Muscle layer of duodenum (tissue), 2 donors: ENCODE measurements around the gene BSND.
"Not testable (repeated sequence)": the region's sequence is repeated elsewhere in the genome, so short reads cannot be mapped to it uniquely, and the experiment has no call there.

Experiments
- H3K27ac ChIP-seq: one replicate; pipeline ENCODE4 v1.7.0; 2013; ENCODE audit warnings: mild to moderate bottlenecking, low read length
- H3K27me3 ChIP-seq: one replicate; pipeline ENCODE4 v1.7.0; 2013; ENCODE audit warnings: low read depth, mild to moderate bottlenecking, control low read depth, low read length
- H3K36me3 ChIP-seq, 2 donors: one replicate each; pipeline ENCODE4 v1.7.0; 2013; ENCODE audit warnings: low read length in 2 of 2, control low read depth in 1 of 2, mild to moderate bottlenecking in 1 of 2; ENCODE audit not compliant: insufficient read depth in 2 of 2, control insufficient read depth in 1 of 2
- H3K4me1 ChIP-seq, 2 donors: one replicate each; pipeline ENCODE4 v1.7.0; 2013; ENCODE audit warnings: low read length in 2 of 2, mild to moderate bottlenecking in 2 of 2, control low read depth in 1 of 2, moderate library complexity in 1 of 2; ENCODE audit not compliant: insufficient read depth in 2 of 2, control insufficient read depth in 1 of 2
- H3K4me3 ChIP-seq, 2 donors: one replicate each; pipeline ENCODE4 v1.7.0; 2013; ENCODE audit warnings: low read length in 2 of 2, low read depth in 1 of 2, mild to moderate bottlenecking in 1 of 2
- H3K9me3 ChIP-seq, 2 donors: one replicate each; pipeline ENCODE4 v1.7.0; 2013; ENCODE audit warnings: low read length in 2 of 2, control low read depth in 1 of 2, mild to moderate bottlenecking in 1 of 2; ENCODE audit not compliant: control insufficient read depth in 1 of 2
- donor health status: healthy.

Gene BSND

DNA sequence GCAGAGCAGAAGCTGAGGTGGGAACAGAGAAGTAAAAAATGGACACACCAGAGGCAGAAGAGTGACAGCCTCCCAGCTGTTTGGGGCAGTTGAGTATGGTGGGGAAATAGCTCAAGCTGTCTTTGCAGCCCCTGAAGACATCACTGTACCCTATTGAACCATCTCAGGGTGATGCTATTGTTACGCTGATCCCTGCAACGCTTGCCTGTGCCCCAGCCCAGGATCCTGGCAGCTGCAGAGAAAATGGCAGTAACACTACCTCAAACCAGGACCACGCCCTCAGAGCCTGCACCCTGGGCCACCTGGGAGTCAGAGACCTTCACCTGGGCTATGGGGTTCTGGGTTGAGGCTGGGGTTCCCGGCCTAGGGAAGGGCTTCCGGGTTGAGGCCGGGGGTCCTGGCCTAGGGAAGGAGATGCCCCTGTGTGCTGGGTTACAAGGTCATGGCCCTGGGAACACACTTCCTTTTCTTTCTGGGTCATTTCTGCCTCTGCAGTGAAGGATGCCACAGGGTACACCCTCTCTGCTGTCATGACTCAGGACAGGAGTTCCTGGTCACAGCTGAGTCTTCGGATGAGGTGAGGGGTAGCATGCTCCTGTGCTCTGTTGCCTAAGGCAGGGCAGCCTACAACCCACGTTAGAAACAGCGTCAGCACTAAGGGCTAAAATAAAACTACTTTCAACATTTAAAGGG, 11.6 kb downstream of the BSND start:
- H3K36me3 ChIP-seq = no peaks in the 10 kb centered on the region
- no peaks in the 10 kb centered on the region for H3K27me3 ChIP-seq
- H3K4me1 ChIP-seq = no peaks in the 10 kb centered on the region
- H3K27ac ChIP-seq = no peak overlapping the region
- H3K4me3 ChIP-seq = no peak overlapping the region
- H3K9me3 ChIP-seq = no peaks in the 10 kb centered on the region

DNA sequence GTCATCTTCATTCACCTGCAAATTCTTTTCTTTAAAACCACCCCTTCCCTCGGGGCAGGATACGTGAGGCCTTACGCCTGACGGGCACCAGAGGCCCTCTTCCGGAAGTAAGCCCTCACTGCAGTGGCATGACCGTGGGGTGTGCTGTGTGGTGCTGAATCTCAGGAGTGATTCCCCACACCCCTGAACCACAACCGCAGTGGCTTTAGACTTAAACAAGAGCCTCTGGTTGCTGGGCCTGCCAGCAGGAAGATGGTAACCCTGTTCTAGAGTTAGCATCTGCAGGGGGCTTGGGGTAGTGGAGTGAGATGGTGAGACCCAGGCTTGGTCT, 12.1 kb downstream of the BSND start:
- H3K4me1 ChIP-seq = no peaks in the 10 kb centered on the region
- no peaks in the 10 kb centered on the region for H3K36me3 ChIP-seq
- H3K27ac ChIP-seq = no peak overlapping the region
- no peaks in the 10 kb centered on the region for H3K9me3 ChIP-seq
- H3K4me3 ChIP-seq = no peak overlapping the region
- no peaks in the 10 kb centered on the region for H3K27me3 ChIP-seq

DNA sequence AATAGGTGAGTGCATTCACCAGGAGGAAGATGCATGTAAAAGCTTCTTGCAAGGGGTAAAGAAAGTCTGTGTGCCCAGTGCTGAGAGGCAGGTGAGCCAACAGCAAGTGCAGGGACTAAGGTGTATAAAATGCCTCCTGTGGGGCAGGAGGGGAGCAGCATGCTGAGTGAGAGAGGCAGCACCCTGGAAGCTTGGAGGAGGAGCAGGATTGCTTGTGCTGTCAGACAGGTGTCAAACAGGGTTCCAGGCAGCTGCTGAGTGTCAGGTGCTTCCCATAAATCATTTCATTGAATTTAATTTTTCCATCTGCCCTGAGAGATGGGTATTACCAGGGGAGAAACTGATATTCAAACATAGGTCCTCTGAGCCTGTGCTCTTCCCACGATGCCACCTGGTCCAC, 13.9 kb downstream of the BSND start:
- H3K4me3 ChIP-seq = no peak overlapping the region
- no peaks in the 10 kb centered on the region for H3K27me3 ChIP-seq
- H3K36me3 ChIP-seq = no peaks in the 10 kb centered on the region
- H3K27ac ChIP-seq = no peak overlapping the region
- H3K4me1 ChIP-seq = no peaks in the 10 kb centered on the region
- H3K9me3 ChIP-seq = no peaks in the 10 kb centered on the region

DNA sequence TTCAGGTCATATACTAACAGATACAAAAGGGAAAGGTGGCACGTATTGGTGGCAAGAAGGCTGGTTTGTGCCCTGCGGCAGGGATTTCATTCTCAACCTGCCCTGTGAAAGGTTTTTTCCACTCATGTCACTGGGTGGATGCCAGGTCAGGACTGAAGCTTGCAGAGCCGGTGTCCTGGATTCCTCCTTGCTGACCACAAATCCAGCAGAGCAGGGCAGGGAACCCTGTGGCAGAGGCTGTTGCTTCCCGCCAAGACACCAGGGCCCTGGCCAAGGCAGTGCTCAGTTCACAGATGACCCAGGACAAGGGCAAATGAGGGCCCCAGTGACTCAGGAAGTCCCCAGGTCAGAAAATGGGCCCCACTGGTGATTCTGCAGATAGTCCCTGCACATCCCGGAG, 16.4 kb downstream of the BSND start:
- Histone ChIP-seq H3K4me1 (no peaks in the 10 kb centered on the region), H3K27ac (no peak overlapping the region), H3K9me3 (no peaks in the 10 kb centered on the region)

DNA sequence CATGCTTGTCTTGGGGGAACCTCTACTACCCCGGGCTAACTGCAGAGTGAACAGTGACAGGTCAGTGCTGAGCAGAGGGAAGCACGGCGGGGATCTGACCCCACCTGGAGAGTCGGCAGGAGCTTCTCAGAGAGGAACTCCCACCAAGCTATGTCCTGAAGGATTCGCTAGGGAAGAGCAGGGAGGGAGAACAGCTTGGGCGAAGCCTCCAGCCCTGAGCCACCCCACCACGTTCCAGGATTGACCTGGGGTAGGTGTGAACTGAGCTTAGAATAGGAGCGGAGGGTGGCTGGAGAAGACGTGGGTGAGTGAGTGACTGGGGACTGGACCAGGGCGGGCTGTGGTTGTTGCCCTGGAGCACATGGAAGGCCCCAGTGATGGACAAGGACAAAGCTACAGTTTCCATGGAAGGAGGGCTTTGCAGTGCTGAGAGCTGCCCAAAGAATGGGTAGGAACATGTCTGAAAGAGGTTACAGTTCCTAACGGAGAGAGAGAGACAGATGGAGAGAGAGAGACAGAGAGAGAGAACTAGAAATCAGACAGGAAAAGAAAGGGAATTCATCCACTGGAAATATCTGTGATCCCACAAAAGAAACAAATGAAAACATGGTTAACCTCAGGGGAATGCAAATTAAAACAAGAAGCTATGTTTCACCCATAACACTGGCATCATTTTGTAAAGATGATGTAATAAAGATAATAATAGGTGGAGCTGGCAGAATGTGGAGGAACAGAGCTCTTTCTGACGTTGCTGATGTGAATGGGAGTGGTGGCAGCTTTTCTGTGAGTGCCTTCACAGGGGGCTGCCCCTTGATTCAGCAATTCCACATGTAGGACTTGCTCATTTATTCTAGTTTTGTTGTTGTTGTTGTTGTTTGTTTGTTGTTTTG, 17.2 kb downstream of the BSND start:
- no peaks in the 10 kb centered on the region for H3K27me3 ChIP-seq
- H3K4me3 ChIP-seq = no peak overlapping the region
- H3K9me3 ChIP-seq = no peaks in the 10 kb centered on the region
- H3K36me3 ChIP-seq = no peaks in the 10 kb centered on the region
- no peaks in the 10 kb centered on the region for H3K4me1 ChIP-seq
- no peak overlapping the region for H3K27ac ChIP-seq

More for the DNA sequence above, 16.4 kb downstream of the BSND start:
- Histone ChIP-seq H3K36me3 (no peaks in the 10 kb centered on the region), H3K27me3 (no peaks in the 10 kb centered on the region), H3K4me3 (no peak overlapping the region)

DNA sequence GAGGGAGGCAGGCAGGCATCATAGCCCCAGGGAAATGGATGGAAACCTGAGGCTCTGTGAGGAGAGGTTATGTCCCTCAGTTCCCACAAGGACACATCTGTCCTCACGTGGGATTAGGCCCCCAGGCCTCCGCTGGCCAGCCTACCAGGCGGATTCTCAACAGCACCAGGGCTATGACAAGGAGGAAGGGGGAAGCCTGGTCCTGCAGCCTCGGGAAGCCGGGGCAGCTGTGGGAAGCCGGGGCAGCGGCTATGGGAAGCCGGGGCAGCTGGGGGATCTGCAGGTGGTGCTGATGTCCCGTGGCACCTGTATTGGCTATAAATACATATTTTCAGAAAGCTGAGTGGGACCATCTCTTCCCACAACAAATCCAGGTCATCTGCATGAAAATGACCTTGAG, 19.7 kb downstream of the BSND start:
- no peak overlapping the region for H3K27ac ChIP-seq
- no peaks in the 10 kb centered on the region for H3K27me3 ChIP-seq
- H3K4me3 ChIP-seq = no peak overlapping the region
- peaks cover 0 to 4% of the 10 kb centered on the region in 2 donors for H3K4me1 ChIP-seq
- H3K9me3 ChIP-seq = no peaks in the 10 kb centered on the region
- no peaks in the 10 kb centered on the region for H3K36me3 ChIP-seq

DNA sequence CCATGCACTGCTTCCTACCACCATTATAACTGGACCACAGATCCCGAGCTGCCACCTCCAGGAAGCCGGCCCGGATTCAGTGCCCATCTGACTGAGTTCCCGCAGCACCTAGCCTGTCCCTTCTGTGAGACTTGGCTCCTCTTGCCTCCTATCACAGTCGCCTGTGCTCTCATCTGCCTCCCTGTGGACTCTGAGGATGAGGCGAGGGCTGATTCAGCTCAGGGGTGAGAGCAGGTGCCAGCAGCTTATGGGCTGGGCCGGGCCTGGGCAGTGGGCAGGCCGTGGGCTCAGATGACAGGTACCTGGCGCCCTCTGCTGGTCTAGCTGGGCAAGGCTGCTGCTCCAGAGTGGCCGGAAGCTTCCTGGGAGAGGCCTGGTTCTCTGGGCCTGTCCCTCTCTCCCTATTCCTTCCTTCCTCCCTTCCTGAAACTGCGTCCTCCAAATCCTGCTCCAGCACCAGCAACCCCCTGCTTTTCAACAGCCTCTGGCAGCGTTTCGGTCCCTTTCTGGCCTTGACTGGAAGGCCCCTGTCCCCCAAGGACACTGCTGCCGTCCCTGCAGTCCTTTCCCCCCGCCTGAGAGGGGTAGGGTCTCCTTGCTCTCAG, 23.3 kb downstream of the BSND start:
- no peaks in the 10 kb centered on the region for H3K36me3 ChIP-seq
- H3K4me1 ChIP-seq = peaks cover 0 to 4% of the 10 kb centered on the region in 2 donors
- H3K9me3 ChIP-seq = no peaks in the 10 kb centered on the region
- H3K27me3 ChIP-seq = no peaks in the 10 kb centered on the region
- H3K4me3 ChIP-seq = no peak overlapping the region
- H3K27ac ChIP-seq = no peak overlapping the region

DNA sequence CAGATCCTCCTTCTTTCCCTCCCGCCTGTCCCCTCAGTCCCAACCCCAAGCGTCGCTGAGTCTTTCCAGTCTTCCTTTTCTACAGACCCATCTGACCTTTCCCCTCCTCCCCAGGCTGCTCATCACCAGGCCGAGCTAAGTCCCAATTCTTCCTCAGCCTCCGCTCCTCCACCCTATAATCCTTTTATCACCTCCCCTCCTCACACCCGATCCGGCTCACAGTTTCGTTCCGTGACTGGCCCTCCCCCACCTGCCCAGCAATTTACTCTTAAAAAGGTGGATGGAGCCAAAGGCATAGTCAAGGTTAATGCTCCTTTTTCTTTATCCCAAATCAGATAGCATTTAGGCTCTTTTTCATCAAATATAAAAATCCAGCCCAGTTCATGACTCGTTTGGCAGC, 25.4 kb downstream of the BSND start:
- not testable (repeated sequence) for H3K9me3 ChIP-seq, H3K4me1 ChIP-seq, H3K27me3 ChIP-seq, H3K36me3 ChIP-seq, H3K4me3 ChIP-seq, H3K27ac ChIP-seq

DNA sequence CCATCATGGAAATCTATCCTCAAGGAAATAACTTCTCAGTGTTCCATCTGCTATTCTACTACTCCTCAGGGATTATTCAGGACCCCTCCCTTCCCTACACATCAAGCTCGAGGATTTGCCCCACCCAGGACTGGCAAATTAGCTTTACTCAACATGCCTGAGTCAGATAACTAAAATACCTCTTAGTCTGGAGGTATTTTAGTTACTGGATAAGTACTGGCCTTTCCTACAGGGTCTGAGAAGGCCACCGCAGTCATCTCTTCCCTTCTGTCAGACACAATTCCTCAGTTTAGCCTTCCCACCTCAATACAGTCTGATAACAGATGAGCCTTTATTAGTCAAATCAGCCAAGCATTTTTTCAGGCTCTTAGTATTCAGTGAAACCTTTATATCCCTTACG, 27.9 kb downstream of the BSND start:
- H3K27ac ChIP-seq, H3K9me3 ChIP-seq, H3K36me3 ChIP-seq, H3K27me3 ChIP-seq, H3K4me1 ChIP-seq, H3K4me3 ChIP-seq: not testable (repeated sequence)

DNA sequence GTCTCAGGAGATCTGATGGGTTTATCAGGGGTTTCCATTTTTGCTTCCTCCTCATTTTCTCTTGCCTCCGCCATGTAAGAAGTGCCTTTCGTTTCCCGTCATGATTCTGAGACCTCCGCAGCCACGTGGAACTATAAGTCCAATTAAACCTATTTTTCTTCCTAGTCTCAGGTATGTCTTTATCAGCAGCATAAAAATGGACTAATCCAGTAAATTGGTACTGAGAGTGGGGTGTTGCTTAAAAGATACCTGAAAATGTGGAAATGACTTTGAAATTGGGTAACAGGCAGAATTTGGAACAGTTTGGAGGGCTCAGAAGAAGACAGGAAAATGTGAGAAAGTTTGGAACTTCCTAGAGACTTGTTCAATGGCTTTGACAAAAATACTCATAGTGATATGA, 32.4 kb downstream of the BSND start:
- not testable (repeated sequence) for H3K4me3 ChIP-seq, H3K9me3 ChIP-seq

DNA sequence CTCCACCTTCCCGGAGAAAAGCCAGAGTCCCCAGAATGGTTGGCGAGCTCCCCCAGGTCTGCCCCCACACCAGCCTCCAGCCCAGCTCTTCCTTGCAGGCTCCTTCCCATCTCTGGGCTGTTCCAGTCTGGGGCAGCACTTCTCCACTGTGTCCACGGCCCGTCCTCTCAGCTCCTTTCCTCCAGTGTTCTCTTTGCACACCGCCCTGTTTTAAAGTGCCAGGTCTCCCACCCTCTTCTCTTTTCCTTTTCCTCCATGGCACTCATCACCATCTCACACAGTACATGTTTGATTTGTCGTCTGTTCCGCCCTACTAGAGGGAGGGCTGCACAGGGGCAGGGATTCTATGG, 34.5 kb downstream of the BSND start:
- no peaks in the 10 kb centered on the region for H3K9me3 ChIP-seq
- no peak overlapping the region for H3K4me3 ChIP-seq
- H3K27ac ChIP-seq = no peak overlapping the region
- no peaks in the 10 kb centered on the region for H3K4me1 ChIP-seq
- H3K27me3 ChIP-seq = peaks cover 11% of the 10 kb centered on the region
- H3K36me3 ChIP-seq = no peaks in the 10 kb centered on the region

More for the DNA sequence above, 32.4 kb downstream of the BSND start:
- H3K36me3 ChIP-seq, H3K4me1 ChIP-seq, H3K27me3 ChIP-seq, H3K27ac ChIP-seq: not testable (repeated sequence)
